Upper lobe of left lung (tissue), 4 donors: ENCODE measurements around the gene GALK2.

Experiments
- CTCF ChIP-seq, 6 experiments: fragments of 450-650 bp in 4 of 6; fragments of 200-600 bp in 2 of 6; sonication (generic) in 2 of 6; IDR thresholded peaks; one replicate each; pipeline ENCODE4 v1.5.1; 2016 to 2019; ENCODE audit warnings: antibody characterized with exemption in 6 of 6
- POLR2A ChIP-seq, 4 donors: fragments of 450-650 bp; IDR thresholded peaks; one replicate each; pipeline ENCODE4 v1.5.1; 2016 to 2017; ENCODE audit warnings: antibody characterized with exemption in 4 of 4, mild to moderate bottlenecking in 2 of 4

GRCh38 chr15:49120832-49121231 is 49.2 kb upstream of the GALK2 start:
- TF ChIP-seq CTCF (IDR thresholded peaks at IDR 0.05) = no peak
- no peak for TF ChIP-seq POLR2A (IDR thresholded peaks at IDR 0.05)
